GM23338 (cell line): ENCODE results near the gene NUDT6. TPM values are rescaled to one million over a fixed set of nuclear protein-coding genes. Genes with fewer than 3 reads are reported as not detected.

ENCODE experiments used
- ATAC-seq: fragments of 200-7000 bp; cut with Tn5 transposase; 3 replicates; pipeline ENCODE4 v1.9.1; 2020
- DNase-seq: peaks from one replicate; pipeline ENCODE4 v3.0.0-alpha.2; 2015; ENCODE audit warnings: low spot score
- H2AFZ ChIP-seq: fragments of 200-600 bp; sonication (generic); 2 replicates; pipeline ENCODE4 v1.8.0; 2016; ENCODE audit warnings: antibody characterized with exemption, mild to moderate bottlenecking, moderate library complexity
- H3F3A ChIP-seq: fragments of 200-600 bp; sonication (generic); replicated peaks from 2 replicates; pipeline ENCODE4 v1.8.0; 2017; ENCODE audit warnings: antibody characterized with exemption, mixed run types, low read depth
- H3K27ac ChIP-seq: fragments of 200-600 bp; sonication (generic); 2 replicates; pipeline ENCODE4 v1.6.1; 2016; ENCODE audit warnings: low read depth
- H3K27me3 ChIP-seq: fragments of 200-600 bp; sonication (generic); 2 replicates; pipeline ENCODE4 v1.8.0; 2016; ENCODE audit warnings: mild to moderate bottlenecking, mixed run types, moderate library complexity; ENCODE audit not compliant: insufficient read depth
- H3K36me3 ChIP-seq: fragments of 200-600 bp; sonication (generic); 2 replicates; pipeline ENCODE4 v1.8.0; 2016; ENCODE audit warnings: mild to moderate bottlenecking; ENCODE audit not compliant: insufficient read depth
- H3K4me1 ChIP-seq: fragments of 200-600 bp; sonication (generic); 2 replicates; pipeline ENCODE4 v1.8.0; 2016; ENCODE audit warnings: mild to moderate bottlenecking, moderate library complexity; ENCODE audit not compliant: insufficient read depth
- H3K4me2 ChIP-seq: fragments of 200-600 bp; sonication (generic); 2 replicates; pipeline ENCODE4 v1.7.1; 2017; ENCODE audit warnings: mixed run types
- H3K4me3 ChIP-seq: fragments of 200-600 bp; sonication (generic); 2 replicates; pipeline ENCODE4 v1.6.1; 2016; ENCODE audit warnings: mixed run types
- H3K79me2 ChIP-seq: fragments of 200-600 bp; sonication (generic); replicated peaks from 2 replicates; pipeline ENCODE4 v1.8.0; 2017; ENCODE audit warnings: mild to moderate bottlenecking; ENCODE audit not compliant: insufficient read depth
- H3K9me2 ChIP-seq: fragments of 200-600 bp; sonication (generic); 2 replicates; pipeline ENCODE4 v1.8.0; 2017; ENCODE audit not compliant: insufficient read depth
- H4K20me1 ChIP-seq: fragments of 200-600 bp; sonication (generic); replicated peaks from 2 replicates; pipeline ENCODE4 v1.8.0; 2017; ENCODE audit warnings: mild to moderate bottlenecking; ENCODE audit not compliant: insufficient read depth
- H3K27ac Mint-ChIP-seq: 2 replicates; pipeline ENCODE4 v1.8.0; 2020; ENCODE audit warnings: inconsistent platforms, mild to moderate bottlenecking, moderate library complexity, mixed read lengths
- H3K27me3 Mint-ChIP-seq: 3 replicates; pipeline ENCODE4 v1.8.0; 2022; ENCODE audit warnings: low read depth, mild to moderate bottlenecking, moderate library complexity, mixed read lengths, inconsistent platforms; ENCODE audit not compliant: insufficient read depth, poor library complexity
- H3K36me3 Mint-ChIP-seq: 3 replicates; pipeline ENCODE4 v1.8.0; 2021; ENCODE audit warnings: low read depth, mild to moderate bottlenecking, inconsistent platforms, moderate library complexity, mixed read lengths
- H3K4me1 Mint-ChIP-seq: 3 replicates; pipeline ENCODE4 v1.8.0; 2020; ENCODE audit warnings: mild to moderate bottlenecking, inconsistent platforms, mixed read lengths
- H3K4me3 Mint-ChIP-seq: 3 replicates; pipeline ENCODE4 v1.8.0; 2021; ENCODE audit warnings: moderate library complexity, mild to moderate bottlenecking, inconsistent platforms, mixed read lengths
- H3K9me3 Mint-ChIP-seq: 3 replicates; pipeline ENCODE4 v1.8.0; 2020; ENCODE audit warnings: moderate library complexity, mild to moderate bottlenecking, inconsistent platforms, mixed read lengths
- CREB1 ChIP-seq: fragments of 250-450 bp; sonication (Bioruptor Pico); IDR thresholded peaks from 2 replicates; pipeline ENCODE4 v1.5.0; 2020; ENCODE audit warnings: low read depth, mild to moderate bottlenecking, moderate library complexity
- CTCF ChIP-seq, 2 experiments: fragments of 200-600 bp in 1 of 2; sonication (generic) in 1 of 2; conservative IDR thresholded peaks; 2 replicates each; pipeline versions ENCODE4 v1.5.1 to v1.6.1; 2016 to 2017; ENCODE audit warnings: antibody characterized with exemption in 2 of 2, low read depth in 2 of 2, mild to moderate bottlenecking in 2 of 2, moderate library complexity in 1 of 2
- EZH2 ChIP-seq: fragments of 200-600 bp; sonication (generic); IDR thresholded peaks from one replicate; pipeline ENCODE4 v1.8.0; 2017; ENCODE audit warnings: antibody characterized with exemption, mild to moderate bottlenecking, low read depth; ENCODE audit not compliant: unreplicated experiment
- POLR2AphosphoS5 ChIP-seq: IDR thresholded peaks from 2 replicates; pipeline ENCODE4 v1.6.1; 2016; ENCODE audit warnings: antibody characterized with exemption, low read depth
- REST ChIP-seq: IDR thresholded peaks from one replicate; pipeline ENCODE4 v1.6.1; 2018; ENCODE audit warnings: antibody characterized with exemption; ENCODE audit not compliant: unreplicated experiment
- ZNF114 ChIP-seq: fragments of 250-450 bp; sonication (Bioruptor Pico); IDR thresholded peaks from 2 replicates; pipeline ENCODE4 v1.5.0; 2020; ENCODE audit warnings: mild to moderate bottlenecking, moderate library complexity
- ZNF331 ChIP-seq: fragments of 250-450 bp; sonication (Bioruptor Pico); IDR thresholded peaks from 2 replicates; pipeline ENCODE4 v1.5.0; 2020; ENCODE audit warnings: low read depth, mild to moderate bottlenecking, moderate library complexity
- ZNF462 ChIP-seq: fragments of 250-450 bp; sonication (Bioruptor Pico); IDR thresholded peaks from 2 replicates; pipeline ENCODE4 v1.5.0; 2020; ENCODE audit warnings: mild to moderate bottlenecking, moderate library complexity
- polyA plus RNA-seq: library from polyadenylated mRNA; unstranded; fragments of >200 nt; fragmentation: Nextera tagmentation; extraction: Ambion mirVana; gene quantifications from 2 replicates; pipeline ENCODE4 v1.2.1, GENCODE V29; 2016
- total RNA-seq: library from RNA; depleted of rRNA; stranded (reverse); fragments of >200 nt; shearing (Covaris generic); gene quantifications from 2 replicates; pipeline ENCODE4 v1.2.3, GENCODE V29; 2014

NUDT6 gene
- total and polyA plus RNA-seq, 2 experiments from 2014 or later = 4.9 to 9.1 TPM

- Histone ChIP-seq H3K27ac (no peak overlapping the region), H2AFZ (no peak overlapping the region), H4K20me1 (0 out of 2 replicates have a peak, but pooled peaks cover 7% of the 10 kb centered on the region), H3K79me2 (no peaks in the 10 kb centered on the region), H3K4me1 (peaks cover 15% of the 10 kb centered on the region; the same call in 1 of the 2 replicates), H3K4me3 (no peak overlapping the region), H3K36me3 (no peaks in the 10 kb centered on the region), H3K4me2 (no peak overlapping the region), H3F3A (no peaks in the 10 kb centered on the region), H3K9me2 (no peaks in the 10 kb centered on the region), H3K27me3 (no peaks in the 10 kb centered on the region)
- ATAC-seq = no peak
- Mint-ChIP-seq H3K36me3 (peaks cover 8% of the 10 kb centered on the region; the same call in 2 of the 3 replicates), H3K4me3 (no peak overlapping the region), H3K9me3 (no peaks in the 10 kb centered on the region), H3K4me1 (peaks cover 8% of the 10 kb centered on the region), H3K27ac (no peak overlapping the region), H3K27me3 (peaks cover 3% of the 10 kb centered on the region)
- TF ChIP-seq REST = no peak
- no peak for TF ChIP-seq POLR2AphosphoS5
- no peak for TF ChIP-seq ZNF114
- TF ChIP-seq ZNF331 = no peak
- no peak for TF ChIP-seq EZH2
- DNase-seq = no peak
These were observed 44.8 kb upstream of the NUDT6 start for GRCh38 chr4:122967231-122967630.

- H3K4me3 Mint-ChIP-seq = no peak overlapping the region
- no peak for ATAC-seq
- TF ChIP-seq ZNF462 (no peak), POLR2AphosphoS5 (no peak), CTCF (conservative IDR thresholded peaks at IDR 0.05; ENCODE audit: low read depth in 2 of 2) (no peak), ZNF114 (no peak), CREB1 (CRISPR knock-in tag) (no peak), EZH2 (no peak), ZNF331 (no peak)
These were observed 43.8 kb upstream of the NUDT6 start for GRCh38 chr4:122966201-122966600.

More at GRCh38 chr4:122966201-122966600, 43.8 kb upstream of the NUDT6 start:
- H3K9me2 ChIP-seq = no peaks in the 10 kb centered on the region
- H3K4me3 ChIP-seq = no peak overlapping the region
- no peaks in the 10 kb centered on the region for H3K27me3 ChIP-seq
- peaks cover 19% of the 10 kb centered on the region for H3K36me3 Mint-ChIP-seq
- H3F3A ChIP-seq = no peaks in the 10 kb centered on the region
- peaks cover 4% of the 10 kb centered on the region for H3K27me3 Mint-ChIP-seq
- peaks cover 15% of the 10 kb centered on the region; the same call in 1 of the 2 replicates for H3K4me1 ChIP-seq
- H3K9me3 Mint-ChIP-seq = peaks cover 9% of the 10 kb centered on the region; the same call in 2 of the 3 replicates
- H3K36me3 ChIP-seq = no peaks in the 10 kb centered on the region
- H2AFZ ChIP-seq = no peak overlapping the region
- H4K20me1 ChIP-seq = 0 out of 2 replicates have a peak, but pooled peaks cover 7% of the 10 kb centered on the region
- peaks cover 8% of the 10 kb centered on the region for H3K4me1 Mint-ChIP-seq
- H3K4me2 ChIP-seq = peak overlapping the region; percentile 36
- no peak for DNase-seq
- no peaks in the 10 kb centered on the region for H3K79me2 ChIP-seq
- peak overlapping the region; percentile 62; the same call in 1 of the 2 replicates for H3K27ac Mint-ChIP-seq
- no peak overlapping the region for H3K27ac ChIP-seq
